GM18526 (cell line): ENCODE measurements around the gene CADM1.

Experiments
- POLR2A ChIP-seq: IDR thresholded peaks from 3 replicates; pipeline ENCODE4 v1.6.1; 2011; ENCODE audit not compliant: insufficient read length; ENCODE audit errors: extremely low read depth

CADM1 gene

DNA sequence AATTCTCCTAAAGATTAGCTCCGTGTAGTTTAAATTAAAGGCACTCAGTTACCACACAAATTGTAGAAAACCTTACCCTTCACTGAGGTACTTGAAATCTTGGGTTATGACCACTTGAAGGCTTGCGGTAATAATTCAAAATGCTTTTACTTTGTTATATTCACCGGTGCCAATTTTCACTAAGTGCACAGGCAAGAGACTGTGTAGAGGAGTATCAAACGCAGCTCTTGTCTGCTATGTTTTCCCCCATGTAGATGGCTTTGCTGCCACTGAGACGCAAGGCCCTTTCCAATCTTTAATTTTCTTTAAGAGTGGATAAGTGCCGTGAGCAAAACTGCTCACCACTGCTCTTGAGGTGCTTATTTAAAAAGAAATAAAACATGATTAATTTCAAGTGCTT, 155.8 kb downstream of the CADM1 start:
- no peak for TF ChIP-seq POLR2A

GRCh38 chr11:115347106-115347505, 157.1 kb downstream of the CADM1 start:
- TF ChIP-seq POLR2A, result no peak

GRCh38 chr11:115345840-115346239, 158.4 kb downstream of the CADM1 start:
- no peak for TF ChIP-seq POLR2A

- no peak for TF ChIP-seq POLR2A
Measured at GRCh38 chr11:115345361-115345760, 158.9 kb downstream of the CADM1 start.

- no peak for TF ChIP-seq POLR2A
Measured at GRCh38 chr11:115344846-115345245, 159.4 kb downstream of the CADM1 start.

- no peak for TF ChIP-seq POLR2A
Measured at GRCh38 chr11:115342142-115342541, 162.1 kb downstream of the CADM1 start.

DNA sequence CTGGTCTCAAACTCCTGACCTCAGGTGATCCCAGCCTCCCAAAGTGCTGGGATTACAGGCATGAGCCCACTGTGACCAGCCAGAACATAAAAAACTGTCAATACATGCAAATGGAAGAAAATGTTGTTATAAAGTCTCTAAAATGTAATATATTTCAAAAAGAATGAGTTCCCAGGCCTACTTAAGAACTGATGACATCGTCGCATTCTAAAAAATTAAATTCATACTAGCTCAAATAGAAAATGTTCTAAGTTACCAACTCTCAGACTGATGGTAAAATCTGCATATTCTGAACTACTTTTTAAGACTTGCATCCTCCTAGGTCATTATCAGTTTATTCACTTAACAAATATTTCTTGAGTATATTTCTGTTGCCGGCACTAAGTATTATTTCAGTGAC, 163.3 kb downstream of the CADM1 start:
- no peak for TF ChIP-seq POLR2A

DNA sequence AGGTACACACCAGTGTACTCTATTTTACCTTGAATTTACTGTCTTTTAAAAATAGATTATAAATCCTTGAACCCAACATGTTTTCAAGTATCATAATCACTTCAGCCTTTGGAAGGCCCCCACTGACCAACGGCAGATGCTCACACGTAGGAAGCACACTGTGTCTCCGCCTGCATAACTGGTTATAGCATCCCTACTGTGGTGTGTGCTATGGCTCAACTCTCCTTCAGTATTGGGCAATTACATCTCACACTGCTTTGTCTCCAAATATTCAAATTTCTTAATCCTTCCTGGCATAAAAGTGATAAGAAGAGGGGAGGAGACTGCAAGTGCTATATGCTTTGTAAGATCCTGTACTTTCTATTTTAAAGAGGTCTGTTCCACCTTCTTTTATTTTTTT, 165.7 kb downstream of the CADM1 start:
- TF ChIP-seq POLR2A, result no peak

DNA sequence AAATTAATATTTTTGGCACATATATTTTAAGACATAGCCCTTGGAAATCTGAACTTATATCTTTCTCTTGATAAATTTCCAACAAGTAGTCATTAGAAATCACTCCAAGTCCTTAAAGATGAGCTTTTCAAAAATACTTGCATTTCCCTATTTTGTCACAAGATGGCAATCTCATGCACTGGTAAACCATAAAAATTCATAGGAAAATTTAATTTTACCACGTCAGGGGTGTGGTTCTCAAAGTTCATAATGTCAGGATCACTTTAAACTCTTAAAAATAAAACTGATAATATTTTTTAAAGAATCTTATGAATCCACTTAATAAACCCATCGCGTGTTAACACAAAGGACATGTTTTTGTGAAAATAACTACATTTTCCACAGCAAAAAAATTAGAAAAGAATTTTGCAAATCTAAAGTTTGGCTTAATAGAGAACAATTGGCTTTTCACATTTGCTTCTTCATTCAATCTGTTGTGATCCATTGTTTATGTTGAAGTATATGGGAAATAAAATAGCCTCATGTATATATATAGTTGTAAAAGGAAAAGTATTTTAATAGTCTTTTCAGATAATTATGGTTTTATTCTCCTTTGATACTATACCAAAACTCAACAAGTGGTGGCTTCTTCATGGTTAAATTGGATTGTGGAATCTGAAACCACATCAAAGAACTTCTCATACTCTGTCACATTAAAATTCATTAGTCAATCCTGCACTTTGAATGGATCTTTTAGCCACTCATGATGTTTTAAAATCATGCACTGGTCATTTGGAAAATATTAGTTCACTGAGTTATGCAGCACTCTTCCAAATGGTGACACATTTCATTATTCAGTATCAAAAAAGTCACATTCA, 169.1 kb downstream of the CADM1 start:
- TF ChIP-seq POLR2A, result no peak

DNA sequence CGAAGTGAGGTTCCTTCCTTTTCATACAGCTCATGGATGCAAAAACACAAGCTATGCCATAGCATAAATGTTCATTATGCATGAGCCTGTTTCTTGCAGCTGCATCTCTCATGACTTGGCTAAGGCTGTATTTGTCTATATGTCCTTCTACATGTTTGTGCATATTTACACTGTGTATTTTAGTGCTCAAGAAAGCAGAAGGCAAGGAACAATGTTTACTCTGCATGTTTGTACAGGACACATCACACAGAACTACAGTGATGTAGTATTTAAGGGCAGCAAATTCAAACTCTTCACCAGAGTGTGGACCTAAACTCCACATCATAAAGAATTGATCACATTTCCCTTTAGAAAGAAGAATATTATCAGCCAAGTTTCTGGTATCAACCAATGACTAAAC, 170.3 kb downstream of the CADM1 start:
- no peak for TF ChIP-seq POLR2A

DNA sequence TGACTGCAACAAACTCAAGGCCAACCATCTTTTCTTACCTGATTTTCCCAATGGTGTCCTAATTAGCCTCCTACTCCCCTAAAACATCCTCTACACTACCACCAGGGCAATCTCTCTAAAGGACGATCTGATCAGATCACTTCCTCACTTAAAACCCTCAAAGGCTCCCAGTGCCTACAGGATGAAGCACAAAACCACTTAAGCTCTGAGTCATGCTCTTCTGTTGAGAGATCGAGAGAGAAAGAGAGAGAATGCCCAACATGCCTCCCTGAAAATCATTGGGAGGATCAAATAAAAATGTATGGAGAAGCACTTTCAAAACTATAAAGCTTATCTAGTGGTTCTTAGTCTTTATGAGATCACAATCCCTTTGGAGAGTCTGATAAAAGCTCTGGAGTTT, 171.1 kb downstream of the CADM1 start:
- TF ChIP-seq POLR2A, result no peak

DNA sequence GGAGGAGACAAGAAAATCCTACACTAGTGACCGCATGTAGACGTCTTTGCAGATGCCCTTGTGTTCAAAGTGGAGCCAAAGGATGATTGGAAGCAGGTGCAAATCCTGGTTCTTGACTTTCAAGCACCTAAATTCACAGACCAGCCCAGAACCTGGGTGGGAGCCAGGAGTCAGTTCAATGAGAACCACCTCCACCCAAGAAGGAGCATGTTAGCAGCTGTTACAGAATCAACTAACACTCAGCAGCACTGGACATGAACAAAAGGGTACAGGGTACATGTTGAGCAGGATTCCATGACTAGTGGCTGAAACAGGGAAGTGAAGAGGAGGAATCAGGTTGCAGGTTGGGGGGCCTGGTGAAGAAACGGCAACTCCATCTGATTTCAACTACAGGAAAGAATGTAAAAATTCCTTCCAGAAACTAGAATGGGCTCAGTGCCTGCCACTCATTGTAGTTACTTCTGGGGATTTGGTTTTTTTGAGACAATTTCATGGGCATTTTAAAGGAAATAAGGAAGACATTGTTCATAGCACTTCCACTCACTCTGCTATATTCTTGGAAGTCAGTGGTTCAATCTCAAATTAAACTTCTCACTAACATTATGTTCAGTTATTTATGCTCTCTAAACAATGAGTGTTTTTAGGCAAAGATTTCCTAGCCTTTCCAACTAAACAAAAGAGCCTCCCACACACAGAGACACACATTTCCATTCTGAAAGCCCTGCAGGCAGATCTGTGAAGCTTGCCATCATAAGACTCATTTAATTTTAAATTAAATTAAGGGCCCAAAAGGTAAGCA, 173.3 kb downstream of the CADM1 start:
- TF ChIP-seq POLR2A, result no peak

DNA sequence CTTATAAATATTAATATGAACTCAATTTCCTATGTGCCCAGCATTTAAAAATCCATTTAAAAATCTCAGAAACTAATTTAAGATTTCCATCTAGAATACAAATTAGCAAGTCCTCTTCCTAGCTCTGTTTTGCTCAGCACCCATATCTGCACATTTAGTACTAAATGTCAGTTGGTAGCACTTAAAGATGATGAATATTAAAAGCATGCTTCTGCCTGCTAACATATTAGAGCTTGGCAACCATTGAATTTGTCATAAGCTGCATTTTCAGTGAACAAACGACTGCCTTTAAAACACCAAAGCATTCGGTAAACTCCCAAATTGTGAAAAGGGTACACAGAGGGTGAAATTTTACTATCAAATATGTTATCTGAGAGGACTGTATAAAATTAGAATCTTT, 177.7 kb downstream of the CADM1 start:
- no peak for TF ChIP-seq POLR2A

DNA sequence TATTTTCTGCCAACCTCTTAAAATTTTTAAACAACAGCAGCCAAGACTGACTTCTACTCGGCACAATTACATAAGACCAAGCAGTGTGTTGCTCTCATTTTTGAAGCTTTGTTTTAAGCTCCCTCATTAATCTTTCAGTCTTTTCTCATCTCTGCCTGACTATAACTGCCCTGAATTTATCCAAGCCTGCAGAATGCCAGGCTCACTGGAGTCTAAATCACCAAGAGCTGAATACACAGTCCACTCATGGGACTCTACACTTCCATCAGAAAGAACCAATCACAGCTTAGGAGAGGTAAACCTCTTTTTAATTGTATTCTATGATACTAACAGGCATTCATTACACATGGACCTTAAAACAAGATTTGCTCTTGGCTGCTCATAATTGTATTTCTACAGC, 178.7 kb downstream of the CADM1 start:
- no peak for TF ChIP-seq POLR2A

GRCh38 chr11:115324581-115325432, 179.4 kb downstream of the CADM1 start:
- no peak for TF ChIP-seq POLR2A
